Naive thymus-derived CD4-positive, alpha-beta T cell (primary cell): ENCODE measurements around the gene CIC. TPM values are rescaled to one million over a fixed set of nuclear protein-coding genes. Genes with fewer than 3 reads are reported as not detected.

ENCODE experiments used
- ATAC-seq: fragments of 150-1000 bp; cut with Tn5 transposase; 2 replicates; pipeline ENCODE4 v1.10.0; 2021; ENCODE audit warnings: mild to moderate bottlenecking, moderate library complexity
- CTCF ChIA-PET: fragments of 350-600 bp; sonication (Branson Sonifier 250); formaldehyde crosslinking; loops from one replicate; lab custom pipeline; 2021; ENCODE audit warnings: antibody characterized with exemption; lab: Charles Lee
- POLR2A ChIA-PET: fragments of 350-600 bp; sonication (Branson Sonifier 250); formaldehyde crosslinking; loops from one replicate; lab custom pipeline; 2021; ENCODE audit warnings: antibody characterized with exemption, inconsistent platforms; lab: Charles Lee
- DNase-seq, 9 donors: peaks; one replicate each; pipeline versions ENCODE4 v3.0.0 to v3.0.0-alpha.2; 2020 to 2022; ENCODE audit warnings: mixed read lengths in 1 of 9
- H3K27ac ChIP-seq: one replicate; pipeline ENCODE4 v1.7.0; 2013; ENCODE audit warnings: mild to moderate bottlenecking, low read depth, low read length, moderate library complexity
- H3K27me3 ChIP-seq, 2 donors: one replicate each; pipeline ENCODE4 v1.7.0; 2013; ENCODE audit warnings: low read length in 2 of 2, mild to moderate bottlenecking in 2 of 2, moderate library complexity in 2 of 2; ENCODE audit not compliant: control insufficient read depth in 2 of 2, insufficient read depth in 2 of 2
- H3K36me3 ChIP-seq, 3 experiments: 1 replicate in 2 of 3; 2 replicates in 1 of 3; pipeline ENCODE4 v1.7.0; 2013; ENCODE audit warnings: low read length in 3 of 3, mild to moderate bottlenecking in 3 of 3, moderate library complexity in 1 of 3; ENCODE audit not compliant: insufficient read depth in 3 of 3, control insufficient read depth in 2 of 3
- H3K4me1 ChIP-seq, 2 donors: one replicate each; pipeline ENCODE4 v1.7.0; 2013; ENCODE audit warnings: low read length in 2 of 2, mild to moderate bottlenecking in 2 of 2, moderate library complexity in 1 of 2; ENCODE audit not compliant: control insufficient read depth in 2 of 2, insufficient read depth in 2 of 2
- H3K4me3 ChIP-seq: 2 replicates; pipeline ENCODE4 v1.7.0; 2013; ENCODE audit warnings: mild to moderate bottlenecking, low read length
- H3K9me3 ChIP-seq, 3 experiments: 1 replicate in 2 of 3; 2 replicates in 1 of 3; pipeline ENCODE4 v1.7.0; 2013; ENCODE audit warnings: low read length in 3 of 3; ENCODE audit not compliant: control insufficient read depth in 2 of 3
- H3K27ac Mint-ChIP-seq, 9 donors: one replicate each; pipeline ENCODE4 v1.8.0; 2020 to 2022; ENCODE audit warnings: mixed read lengths in 9 of 9, mild to moderate bottlenecking in 8 of 9, moderate library complexity in 5 of 9, inconsistent platforms in 2 of 9
- H3K27me3 Mint-ChIP-seq, 5 donors: one replicate each; pipeline ENCODE4 v1.8.0; 2021 to 2022; ENCODE audit warnings: mixed read lengths in 5 of 5, mild to moderate bottlenecking in 1 of 5
- H3K36me3 Mint-ChIP-seq, 5 donors: one replicate each; pipeline ENCODE4 v1.8.0; 2020 to 2022; ENCODE audit warnings: mixed read lengths in 5 of 5, mild to moderate bottlenecking in 3 of 5, inconsistent platforms in 1 of 5
- H3K4me1 Mint-ChIP-seq, 7 donors: one replicate each; pipeline ENCODE4 v1.8.0; 2020 to 2022; ENCODE audit warnings: mixed read lengths in 7 of 7, mild to moderate bottlenecking in 3 of 7, inconsistent platforms in 1 of 7
- H3K4me3 Mint-ChIP-seq, 10 donors: one replicate each; pipeline ENCODE4 v1.8.0; 2020 to 2022; ENCODE audit warnings: mild to moderate bottlenecking in 10 of 10, mixed read lengths in 10 of 10, moderate library complexity in 6 of 10, inconsistent platforms in 2 of 10
- H3K9me3 Mint-ChIP-seq, 11 donors: one replicate each; pipeline ENCODE4 v1.8.0; 2020 to 2022; ENCODE audit warnings: mixed read lengths in 11 of 11, mild to moderate bottlenecking in 4 of 11, inconsistent platforms in 1 of 11, moderate library complexity in 1 of 11
- intact Hi-C, 2 donors: fragments of 100-400 bp; cut with micrococcal nuclease; formaldehyde crosslinking; loops; one replicate each; pipeline ENCODE4 v1.15.1; 2023
- polyA plus RNA-seq, 2 donors: library from polyadenylated mRNA; unstranded; fragments of 300-500 nt; fragmentation: Illumina TruSeq; gene quantifications; one replicate each; pipeline ENCODE4 v1.2.3, GENCODE V29; 2021
- total RNA-seq, 6 experiments: library from RNA in 5 of 6; stranded (reverse) in 5 of 6; gene quantifications; 1 replicate in 5 of 6; 2 replicates in 1 of 6; pipeline ENCODE4 v1.2.3 and lab custom pipeline; 2021 to 2026

Gene CIC
- total and polyA plus RNA-seq, 7 experiments from 2014 or later = 1.5 to 134 (median 93.6) TPM

DNA sequence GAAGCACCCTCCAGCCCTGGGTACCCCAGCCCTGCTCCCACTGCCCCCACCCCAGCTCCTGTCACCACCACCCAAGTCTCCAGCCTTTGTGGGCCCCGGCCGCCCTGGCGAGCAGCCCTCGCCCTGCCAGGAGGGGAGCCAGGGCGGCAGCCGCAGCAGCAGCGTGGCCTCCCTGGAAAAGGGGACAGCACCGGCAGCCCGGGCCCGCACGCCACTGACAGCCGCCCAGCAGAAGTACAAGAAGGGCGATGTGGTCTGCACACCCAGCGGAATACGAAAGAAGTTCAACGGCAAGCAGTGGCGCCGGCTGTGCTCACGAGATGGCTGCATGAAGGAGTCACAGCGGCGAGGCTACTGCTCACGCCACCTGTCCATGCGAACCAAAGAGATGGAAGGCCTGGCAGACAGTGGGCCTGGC is 3.9 kb downstream of the CIC start:
- no peak overlapping the region for H3K27ac ChIP-seq
- Mint-ChIP-seq H3K4me3 (no peak overlapping the region), H3K36me3 (peaks cover 0 to 18% (median 6%) of the 10 kb centered on the region in 5 donors), H3K9me3 (no peaks in the 10 kb centered on the region), H3K27ac (no peak overlapping the region), H3K4me1 (peaks cover 29 to 52% (median 40%) of the 10 kb centered on the region in 7 donors), H3K27me3 (no peaks in the 10 kb centered on the region)
- no peaks in the 10 kb centered on the region for H3K27me3 ChIP-seq
- no peaks in the 10 kb centered on the region for H3K9me3 ChIP-seq
- intact Hi-C loops = no loop called here
- no peak overlapping the region for H3K4me3 ChIP-seq
- ATAC-seq (no peak), DNase-seq (no peak)
- peaks cover 25 to 31% of the 10 kb centered on the region in 2 donors for H3K4me1 ChIP-seq
- peaks cover 0 to 35% (median 0%) of the 10 kb centered on the region in 3 experiments for H3K36me3 ChIP-seq
- ChIA-PET POLR2A (interaction anchor here (0.7 kb wide), 1 partner anchor 162 kb away, joined by 3 read pairs; no protein-coding TSS in a partner anchor), CTCF (no interaction called here)

DNA sequence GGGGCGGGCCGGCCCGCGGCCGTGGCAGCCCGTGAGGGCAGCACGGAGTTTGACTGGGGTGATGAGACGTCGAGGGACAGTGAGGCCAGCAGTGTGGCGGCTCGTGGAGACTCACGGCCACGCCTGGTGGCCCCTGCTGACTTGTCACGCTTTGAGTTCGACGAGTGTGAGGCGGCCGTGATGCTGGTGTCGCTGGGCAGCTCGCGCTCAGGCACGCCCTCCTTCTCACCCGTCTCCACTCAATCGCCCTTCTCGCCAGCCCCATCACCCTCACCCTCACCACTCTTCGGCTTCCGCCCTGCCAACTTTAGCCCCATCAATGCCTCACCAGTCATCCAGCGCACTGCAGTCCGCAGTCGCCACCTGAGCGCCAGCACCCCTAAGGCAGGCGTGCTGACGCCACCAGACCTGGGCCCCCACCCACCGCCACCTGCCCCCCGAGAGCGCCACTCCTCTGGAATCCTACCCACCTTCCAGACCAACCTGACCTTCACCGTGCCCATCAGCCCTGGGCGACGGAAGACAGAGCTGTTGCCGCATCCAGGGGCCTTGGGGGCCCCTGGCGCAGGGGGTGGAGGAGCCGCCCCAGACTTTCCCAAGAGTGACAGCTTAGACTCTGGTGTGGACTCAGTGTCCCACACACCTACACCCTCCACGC is 4.5 kb downstream of the CIC start:
- DNase-seq (no peak), ATAC-seq (no peak)
- H3K36me3 Mint-ChIP-seq = peaks cover 0 to 18% (median 6%) of the 10 kb centered on the region in 5 donors
- Histone ChIP-seq H3K27me3 (no peaks in the 10 kb centered on the region), H3K4me3 (no peak overlapping the region), H3K27ac (no peak overlapping the region), H3K36me3 (peaks cover 0 to 35% (median 0%) of the 10 kb centered on the region in 3 experiments), H3K4me1 (peaks cover 25 to 30% of the 10 kb centered on the region in 2 donors), H3K9me3 (no peaks in the 10 kb centered on the region)
- ChIA-PET POLR2A (no interaction called here), CTCF (no interaction called here)
- intact Hi-C loops = no loop called here
- H3K9me3 Mint-ChIP-seq = no peaks in the 10 kb centered on the region
- H3K4me3 Mint-ChIP-seq = peak overlapping the region in 1 of 10 donors; percentile 16
- peaks cover 34 to 56% (median 44%) of the 10 kb centered on the region in 7 donors for H3K4me1 Mint-ChIP-seq
- H3K27ac Mint-ChIP-seq = no peak overlapping the region
- H3K27me3 Mint-ChIP-seq = no peaks in the 10 kb centered on the region

DNA sequence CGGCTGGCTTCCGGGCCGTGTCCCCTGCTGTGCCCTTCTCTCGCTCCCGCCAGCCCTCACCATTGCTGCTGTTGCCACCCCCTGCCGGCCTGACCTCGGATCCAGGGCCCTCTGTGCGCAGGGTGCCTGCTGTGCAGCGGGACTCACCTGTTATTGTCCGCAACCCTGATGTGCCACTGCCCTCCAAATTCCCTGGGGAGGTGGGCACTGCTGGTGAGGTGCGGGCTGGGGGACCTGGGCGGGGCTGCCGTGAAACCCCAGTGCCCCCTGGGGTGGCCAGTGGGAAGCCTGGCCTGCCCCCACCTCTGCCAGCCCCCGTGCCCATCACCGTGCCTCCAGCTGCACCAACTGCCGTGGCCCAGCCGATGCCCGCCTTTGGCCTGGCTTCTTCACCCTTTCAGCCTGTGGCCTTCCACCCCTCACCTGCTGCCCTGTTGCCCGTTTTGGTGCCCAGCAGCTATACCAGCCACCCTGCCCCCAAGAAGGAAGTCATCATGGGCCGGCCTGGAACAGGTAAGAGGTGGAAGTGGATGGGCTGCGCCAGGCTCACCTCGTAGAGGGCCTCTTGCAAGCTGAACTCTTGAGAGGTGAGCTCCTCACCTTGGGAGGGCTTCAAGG is 5.1 kb downstream of the CIC start:
- Histone ChIP-seq H3K9me3 (no peaks in the 10 kb centered on the region), H3K36me3 (peaks cover 0 to 35% (median 0%) of the 10 kb centered on the region in 3 experiments), H3K27ac (no peak overlapping the region), H3K4me3 (no peak overlapping the region), H3K27me3 (no peaks in the 10 kb centered on the region), H3K4me1 (peaks cover 28 to 36% of the 10 kb centered on the region in 2 donors)
- Mint-ChIP-seq H3K36me3 (peaks cover 0 to 18% (median 6%) of the 10 kb centered on the region in 5 donors), H3K4me3 (peak overlapping the region in 1 of 10 donors; percentile 16), H3K4me1 (peaks cover 39 to 62% (median 49%) of the 10 kb centered on the region in 7 donors), H3K27me3 (no peaks in the 10 kb centered on the region), H3K27ac (peak overlapping the region in 1 of 9 donors; percentile 38), H3K9me3 (no peaks in the 10 kb centered on the region)
- intact Hi-C loops = no loop called here
- ChIA-PET POLR2A (interaction anchor here (1.4 kb wide), 1 partner anchor 30 kb away, joined by 4 read pairs; no protein-coding TSS in a partner anchor), CTCF (interaction anchor here (1.2 kb wide), 1 partner anchor 27 kb away, joined by 3 read pairs; no protein-coding TSS in a partner anchor)
- DNase-seq = no peak
- no peak for ATAC-seq

DNA sequence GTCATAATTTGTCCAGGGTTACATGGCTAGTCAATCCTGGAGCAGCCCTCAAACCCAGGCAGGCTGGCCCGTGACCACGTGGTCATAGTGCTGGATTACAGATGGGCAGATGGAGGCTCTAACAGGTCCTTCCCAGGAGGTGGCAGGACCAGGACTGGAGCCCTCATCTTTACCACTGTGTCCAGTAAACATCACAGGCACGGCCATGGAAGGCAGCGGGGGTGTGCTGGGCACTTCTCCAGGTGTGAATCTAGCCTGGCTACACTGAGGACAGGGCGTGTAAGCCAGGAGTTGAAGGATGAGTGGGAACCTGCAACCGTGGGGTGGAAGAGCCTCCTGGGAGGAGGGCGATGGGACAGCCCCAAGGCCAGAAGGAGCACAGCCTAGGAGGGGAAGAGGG is 6.1 kb downstream of the CIC start:
- H3K4me3 ChIP-seq = no peak overlapping the region
- H3K9me3 Mint-ChIP-seq = no peaks in the 10 kb centered on the region
- CTCF ChIA-PET = interaction anchor here (1.2 kb wide), 1 partner anchor 28 kb away, joined by 3 read pairs; no protein-coding TSS in a partner anchor
- H3K4me1 ChIP-seq = peaks cover 27 to 35% of the 10 kb centered on the region in 2 donors
- no peaks in the 10 kb centered on the region for H3K27me3 Mint-ChIP-seq
- DNase-seq (no peak), ATAC-seq (no peak)
- intact Hi-C loops = no loop called here
- no peaks in the 10 kb centered on the region for H3K9me3 ChIP-seq
- no peak overlapping the region for H3K27ac ChIP-seq
- H3K4me1 Mint-ChIP-seq = peaks cover 46 to 61% (median 50%) of the 10 kb centered on the region in 7 donors
- no peaks in the 10 kb centered on the region for H3K27me3 ChIP-seq
- peaks cover 0 to 14% (median 6%) of the 10 kb centered on the region in 5 donors for H3K36me3 Mint-ChIP-seq
- H3K27ac Mint-ChIP-seq = peak overlapping the region in 6 of 9 donors; percentile 5 to 86 (median 66)
- peaks cover 0 to 39% (median 0%) of the 10 kb centered on the region in 3 experiments for H3K36me3 ChIP-seq
- peak overlapping the region in 3 of 10 donors; percentile 14 to 47 (median 33) for H3K4me3 Mint-ChIP-seq
- POLR2A ChIA-PET = interaction anchor here (1.4 kb wide), 1 partner anchor 31 kb away, joined by 4 read pairs; no protein-coding TSS in a partner anchor

DNA sequence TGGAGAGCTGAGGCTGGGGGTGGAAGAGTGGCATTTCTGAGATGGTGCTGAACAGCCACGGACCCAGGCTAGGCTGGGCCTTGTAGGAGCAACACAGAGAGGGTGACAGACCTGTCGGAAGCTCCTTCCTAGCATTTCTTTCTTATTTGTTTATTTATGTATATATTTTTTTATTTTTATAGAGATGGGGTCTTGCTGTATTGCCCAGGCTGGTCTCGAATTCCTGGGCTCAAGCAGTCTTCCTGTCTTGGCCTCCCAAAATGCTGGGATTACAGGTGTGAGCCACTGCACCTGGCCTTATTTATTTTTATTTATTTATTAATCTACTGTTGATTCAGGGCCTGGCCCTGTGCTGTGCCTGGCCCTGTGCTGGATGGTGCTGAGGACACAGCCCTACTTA is 6.5 kb downstream of the CIC start:
- peaks cover 25 to 31% of the 10 kb centered on the region in 2 donors for H3K4me1 ChIP-seq
- H3K9me3 ChIP-seq = no peaks in the 10 kb centered on the region
- intact Hi-C loops = no loop called here
- peak overlapping the region in 5 of 9 donors; percentile 12 to 85 (median 69) for H3K27ac Mint-ChIP-seq
- POLR2A ChIA-PET = interaction anchor here (1.4 kb wide), 1 partner anchor 31 kb away, joined by 4 read pairs; no protein-coding TSS in a partner anchor
- DNase-seq (no peak), ATAC-seq (no peak)
- H3K4me3 ChIP-seq = no peak overlapping the region
- peaks cover 44 to 57% (median 46%) of the 10 kb centered on the region in 7 donors for H3K4me1 Mint-ChIP-seq
- H3K4me3 Mint-ChIP-seq = peak overlapping the region in 1 of 10 donors; percentile 47
- CTCF ChIA-PET = interaction anchor here (1.2 kb wide), 1 partner anchor 29 kb away, joined by 3 read pairs; no protein-coding TSS in a partner anchor
- H3K36me3 Mint-ChIP-seq = peaks cover 0 to 14% (median 6%) of the 10 kb centered on the region in 5 donors
- H3K27me3 Mint-ChIP-seq = no peaks in the 10 kb centered on the region
- H3K36me3 ChIP-seq = peaks cover 0 to 40% (median 0%) of the 10 kb centered on the region in 3 experiments
- no peaks in the 10 kb centered on the region for H3K27me3 ChIP-seq
- no peak overlapping the region for H3K27ac ChIP-seq
- H3K9me3 Mint-ChIP-seq = no peaks in the 10 kb centered on the region

DNA sequence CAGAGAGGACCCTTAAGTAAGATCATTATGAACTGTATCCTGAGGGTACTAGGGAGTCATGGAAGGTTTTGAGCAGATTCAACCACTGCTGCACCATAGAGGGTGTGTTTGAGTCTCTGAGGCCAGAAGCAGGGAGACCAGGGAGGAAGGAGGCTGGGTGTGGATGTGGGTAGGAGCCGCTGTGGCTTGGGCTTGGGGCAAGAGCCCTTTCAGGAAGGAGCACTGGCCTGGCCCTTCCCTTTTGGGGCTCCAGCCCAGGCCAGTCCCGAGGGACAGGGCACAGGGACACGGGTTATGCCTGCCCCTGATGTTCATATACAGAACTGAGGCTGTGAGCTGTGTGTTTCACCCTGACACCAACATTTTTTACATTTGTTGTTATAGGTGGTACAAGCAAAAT is 7.2 kb downstream of the CIC start:
- POLR2A ChIA-PET = interaction anchor here (4.3 kb wide), 1 partner anchor 30 kb away, joined by 22 read pairs; no protein-coding TSS in a partner anchor
- peaks cover 37 to 54% (median 43%) of the 10 kb centered on the region in 7 donors for H3K4me1 Mint-ChIP-seq
- DNase-seq = no peak
- ATAC-seq = no peak
- CTCF ChIA-PET = interaction anchor here (0.5 kb wide), 1 partner anchor 151 kb away, joined by 3 read pairs; no protein-coding TSS in a partner anchor
- H3K27me3 ChIP-seq = no peaks in the 10 kb centered on the region
- H3K9me3 Mint-ChIP-seq = no peaks in the 10 kb centered on the region
- H3K36me3 Mint-ChIP-seq = peaks cover 0 to 14% (median 6%) of the 10 kb centered on the region in 5 donors
- peaks cover 24 to 25% of the 10 kb centered on the region in 2 donors for H3K4me1 ChIP-seq
- intact Hi-C loops = no loop called here
- no peak overlapping the region for H3K27ac ChIP-seq
- H3K27me3 Mint-ChIP-seq = no peaks in the 10 kb centered on the region
- peak overlapping the region in 6 of 9 donors; percentile 3 to 78 (median 52) for H3K27ac Mint-ChIP-seq
- peaks cover 0 to 40% (median 0%) of the 10 kb centered on the region in 3 experiments for H3K36me3 ChIP-seq
- H3K4me3 ChIP-seq = no peak overlapping the region
- H3K9me3 ChIP-seq = no peaks in the 10 kb centered on the region
- peak overlapping the region in 5 of 10 donors; percentile 7 to 71 (median 11) for H3K4me3 Mint-ChIP-seq
